NT2/D1 (cell line): ENCODE results near the gene LCN1.
A peak's percentile ranks its signal among the peaks of the same experiment; 100 is the strongest.

Experiments used
- DNase-seq: peaks from one replicate; pipeline ENCODE4 v3.0.0-alpha.2; 2011; ENCODE audit warnings: low read depth, low spot score
- H3K27me3 ChIP-seq: 2 replicates; pipeline ENCODE4 v1.6.0; 2011; ENCODE audit warnings: mild to moderate bottlenecking; ENCODE audit not compliant: insufficient read length, insufficient read depth
- H3K36me3 ChIP-seq: 2 replicates; pipeline ENCODE4 v1.6.1; 2011; ENCODE audit warnings: mild to moderate bottlenecking, low read length, mixed read lengths; ENCODE audit not compliant: insufficient read depth, insufficient read length
- H3K4me1 ChIP-seq: 2 replicates; pipeline ENCODE4 v1.5.1; 2011; ENCODE audit not compliant: insufficient read depth, insufficient read length
- H3K4me3 ChIP-seq: 2 replicates; pipeline ENCODE4 v1.5.1; 2011; ENCODE audit warnings: low read depth; ENCODE audit not compliant: insufficient read length
- H3K9ac ChIP-seq: 2 replicates; pipeline ENCODE4 v1.6.0; 2011; ENCODE audit warnings: low read depth; ENCODE audit not compliant: insufficient read length
- H3K9me3 ChIP-seq: 2 replicates; pipeline ENCODE4 v1.5.1; 2011; ENCODE audit warnings: mild to moderate bottlenecking, low read length; ENCODE audit not compliant: insufficient read depth
- SUZ12 ChIP-seq: IDR thresholded peaks from 2 replicates; pipeline ENCODE4 v1.6.1; 2011; ENCODE audit not compliant: insufficient read length, insufficient read depth; ENCODE audit errors: extremely low read depth
- YY1 ChIP-seq: IDR thresholded peaks from 2 replicates; pipeline ENCODE4 v1.6.1; 2011; ENCODE audit not compliant: insufficient read length, insufficient read depth
- ZNF274 ChIP-seq: IDR thresholded peaks from 2 replicates; pipeline ENCODE4 v1.6.1; 2011; ENCODE audit warnings: mild to moderate bottlenecking, low read depth, low read length

LCN1 gene

GRCh38 chr9:135478829-135479468 lies 42.3 kb upstream of the LCN1 start:
- TF ChIP-seq SUZ12 (no peak), YY1 (no peak), ZNF274 (no peak)
- H3K36me3 ChIP-seq: peaks cover 23% of the 10 kb centered on the region
- DNase-seq: no peak
- H3K9ac ChIP-seq: peak overlapping the region; percentile 72
- H3K4me1 ChIP-seq: peaks cover 5% of the 10 kb centered on the region
- peak overlapping the region; percentile 40 for H3K4me3 ChIP-seq
- H3K9me3 ChIP-seq: no peaks in the 10 kb centered on the region
- H3K27me3 ChIP-seq: no peaks in the 10 kb centered on the region

- H3K36me3 ChIP-seq: peaks cover 29% of the 10 kb centered on the region
- DNase-seq: no peak
- H3K9ac ChIP-seq: peak within 1 kb of the TSS; percentile 90
- H3K9me3 ChIP-seq: no peaks in the 10 kb centered on the region
- H3K4me1 ChIP-seq: peaks cover 2% of the 10 kb centered on the region
- H3K4me3 ChIP-seq: peak within 1 kb of the TSS; percentile 79
- H3K27me3 ChIP-seq: no peaks in the 10 kb centered on the region
- TF ChIP-seq YY1 (no peak), SUZ12 (no peak), ZNF274 (no peak)
Measured at GRCh38 chr9:135479469-135480052, 41.7 kb upstream of the LCN1 start, which contains the start of gene PPP1R26. PPP1R26 (plus strand) TSS chr9:135479782; CDS start chr9:135484511, 4,729 bp downstream.

- Histone ChIP-seq H3K9ac (peak overlapping the region; percentile 90), H3K9me3 (no peaks in the 10 kb centered on the region), H3K36me3 (peaks cover 36% of the 10 kb centered on the region), H3K4me3 (peak overlapping the region; percentile 79), H3K4me1 (peaks cover 2% of the 10 kb centered on the region), H3K27me3 (no peaks in the 10 kb centered on the region)
- no peak for DNase-seq
- TF ChIP-seq YY1 (no peak), ZNF274 (no peak), SUZ12 (no peak)
Measured at GRCh38 chr9:135480071-135480939, 40.9 kb upstream of the LCN1 start.

GRCh38 chr9:135480940-135481310 lies 40.3 kb upstream of the LCN1 start:
- no peaks in the 10 kb centered on the region for H3K9me3 ChIP-seq
- peak overlapping the region; percentile 90 for H3K9ac ChIP-seq
- H3K27me3 ChIP-seq: no peaks in the 10 kb centered on the region
- H3K4me1 ChIP-seq: peaks cover 2% of the 10 kb centered on the region
- no peak for DNase-seq
- peaks cover 37% of the 10 kb centered on the region for H3K36me3 ChIP-seq
- no peak for TF ChIP-seq SUZ12
- peak overlapping the region; percentile 79 for H3K4me3 ChIP-seq

GRCh38 chr9:135482015-135482754 lies 39.1 kb upstream of the LCN1 start:
- H3K9ac ChIP-seq: no peak overlapping the region
- peaks cover 49% of the 10 kb centered on the region for H3K36me3 ChIP-seq
- H3K27me3 ChIP-seq: no peaks in the 10 kb centered on the region
- H3K4me3 ChIP-seq: no peak overlapping the region
- H3K4me1 ChIP-seq: peaks cover 2% of the 10 kb centered on the region
- no peaks in the 10 kb centered on the region for H3K9me3 ChIP-seq
- DNase-seq: no peak
- TF ChIP-seq YY1: no peak
- no peak for TF ChIP-seq ZNF274
- no peak for TF ChIP-seq SUZ12

GRCh38 chr9:135484460-135485277 lies 36.6 kb upstream of the LCN1 start:
- Histone ChIP-seq H3K9ac (no peak overlapping the region), H3K27me3 (no peaks in the 10 kb centered on the region), H3K36me3 (peaks cover 70% of the 10 kb centered on the region), H3K4me1 (no peaks in the 10 kb centered on the region), H3K4me3 (no peak overlapping the region), H3K9me3 (no peaks in the 10 kb centered on the region)
- TF ChIP-seq ZNF274 (no peak), SUZ12 (no peak), YY1 (no peak)
- no peak for DNase-seq
